ENCODE results near the gene OMD.
A peak's percentile ranks its signal among the peaks of the same experiment; 100 is the strongest.

OMD gene

DNA sequence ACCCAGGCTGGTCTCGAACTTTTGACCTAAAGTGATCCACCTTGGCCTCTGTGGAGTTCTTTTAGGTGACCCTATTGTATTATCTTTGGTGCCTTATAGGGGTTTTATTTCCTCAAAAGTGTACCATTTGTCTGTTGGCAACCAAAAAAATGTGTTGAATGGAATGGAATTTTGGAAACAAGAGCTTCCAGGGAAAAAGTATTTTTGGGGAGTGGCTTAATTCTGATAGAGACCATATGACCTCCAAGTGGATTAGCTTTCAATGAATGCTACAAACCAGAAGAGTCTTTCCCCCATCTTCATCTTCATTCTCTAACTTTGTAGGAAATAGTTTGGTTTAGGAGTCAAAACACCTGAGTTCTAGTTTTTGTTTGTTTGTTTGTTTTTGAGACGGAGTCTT, 16.5 kb downstream of the OMD start:
- Histone ChIP-seq H3K27ac (no peak overlapping the region), H3K27me3 (ENCODE audit: control insufficient read depth, insufficient read depth, low read length) (no peaks in the 10 kb centered on the region), H3K79me2 (no peaks in the 10 kb centered on the region), H3K9ac (no peak overlapping the region), H3K4me2 (ENCODE audit: low read length) (no peak overlapping the region), H3K4me3 (ENCODE audit: low read depth, low read length) (no peak overlapping the region), H3K36me3 (ENCODE audit: control insufficient read depth, insufficient read depth, low read length) (no peaks in the 10 kb centered on the region), H3K9me3 (ENCODE audit: control insufficient read depth, low read length) (no peaks in the 10 kb centered on the region), H2AFZ (no peak overlapping the region), H3K4me1 (no peaks in the 10 kb centered on the region)
- TF ChIP-seq, protein P1, sequence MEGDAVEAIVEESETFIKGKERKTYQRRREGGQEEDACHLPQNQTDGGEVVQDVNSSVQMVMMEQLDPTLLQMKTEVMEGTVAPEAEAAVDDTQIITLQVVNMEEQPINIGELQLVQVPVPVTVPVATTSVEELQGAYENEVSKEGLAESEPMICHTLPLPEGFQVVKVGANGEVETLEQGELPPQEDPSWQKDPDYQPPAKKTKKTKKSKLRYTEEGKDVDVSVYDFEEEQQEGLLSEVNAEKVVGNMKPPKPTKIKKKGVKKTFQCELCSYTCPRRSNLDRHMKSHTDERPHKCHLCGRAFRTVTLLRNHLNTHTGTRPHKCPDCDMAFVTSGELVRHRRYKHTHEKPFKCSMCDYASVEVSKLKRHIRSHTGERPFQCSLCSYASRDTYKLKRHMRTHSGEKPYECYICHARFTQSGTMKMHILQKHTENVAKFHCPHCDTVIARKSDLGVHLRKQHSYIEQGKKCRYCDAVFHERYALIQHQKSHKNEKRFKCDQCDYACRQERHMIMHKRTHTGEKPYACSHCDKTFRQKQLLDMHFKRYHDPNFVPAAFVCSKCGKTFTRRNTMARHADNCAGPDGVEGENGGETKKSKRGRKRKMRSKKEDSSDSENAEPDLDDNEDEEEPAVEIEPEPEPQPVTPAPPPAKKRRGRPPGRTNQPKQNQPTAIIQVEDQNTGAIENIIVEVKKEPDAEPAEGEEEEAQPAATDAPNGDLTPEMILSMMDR (IDR thresholded peaks at IDR 0.05) = no peak

DNA sequence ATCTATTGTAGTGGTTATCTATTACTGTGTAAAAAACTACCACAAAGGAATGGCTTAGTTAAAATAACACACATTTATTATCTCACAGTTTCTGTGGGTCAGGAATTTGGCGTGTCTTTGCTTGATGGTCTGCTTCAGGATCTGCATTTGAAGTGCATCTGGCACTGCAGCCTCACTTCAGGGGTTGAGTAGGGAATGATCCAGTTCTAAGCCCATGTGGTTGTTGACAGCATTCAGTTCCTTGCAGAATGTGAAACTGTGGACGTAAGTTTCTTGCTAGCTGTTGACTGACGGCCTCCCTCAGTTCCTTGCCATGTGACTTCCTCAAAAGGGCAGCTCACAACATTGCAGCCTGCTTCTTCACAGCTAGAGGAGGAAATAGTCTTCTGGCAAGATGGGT, 17.8 kb downstream of the OMD start:
- TF ChIP-seq, protein P1 (IDR thresholded peaks at IDR 0.05) = no peak
- no peaks in the 10 kb centered on the region for H3K9me3 ChIP-seq (ENCODE audit: control insufficient read depth, low read length)
- no peak overlapping the region for H3K4me3 ChIP-seq (ENCODE audit: low read depth, low read length)
- H3K27ac ChIP-seq = no peak overlapping the region
- no peaks in the 10 kb centered on the region for H3K4me1 ChIP-seq
- H3K4me2 ChIP-seq (ENCODE audit: low read length) = no peak overlapping the region
- H3K9ac ChIP-seq = no peak overlapping the region
- H2AFZ ChIP-seq = no peak overlapping the region
- H3K79me2 ChIP-seq = no peaks in the 10 kb centered on the region
- no peaks in the 10 kb centered on the region for H3K36me3 ChIP-seq (ENCODE audit: control insufficient read depth, insufficient read depth, low read length)
- H3K27me3 ChIP-seq (ENCODE audit: control insufficient read depth, insufficient read depth, low read length) = no peaks in the 10 kb centered on the region

GRCh38 chr9:92405818-92406217, 18.5 kb downstream of the OMD start:
- no peaks in the 10 kb centered on the region for H3K79me2 ChIP-seq
- H3K4me2 ChIP-seq (ENCODE audit: low read length) = no peak overlapping the region
- no peak overlapping the region for H3K9ac ChIP-seq
- H3K4me3 ChIP-seq (ENCODE audit: low read depth, low read length) = no peak overlapping the region
- H2AFZ ChIP-seq = no peak overlapping the region
- H3K27ac ChIP-seq = no peak overlapping the region
- no peaks in the 10 kb centered on the region for H3K9me3 ChIP-seq (ENCODE audit: control insufficient read depth, low read length)
- H3K27me3 ChIP-seq (ENCODE audit: control insufficient read depth, insufficient read depth, low read length) = no peaks in the 10 kb centered on the region
- TF ChIP-seq, protein P1 (IDR thresholded peaks at IDR 0.05) = no peak
- H3K36me3 ChIP-seq (ENCODE audit: control insufficient read depth, insufficient read depth, low read length) = no peaks in the 10 kb centered on the region
- no peaks in the 10 kb centered on the region for H3K4me1 ChIP-seq

DNA sequence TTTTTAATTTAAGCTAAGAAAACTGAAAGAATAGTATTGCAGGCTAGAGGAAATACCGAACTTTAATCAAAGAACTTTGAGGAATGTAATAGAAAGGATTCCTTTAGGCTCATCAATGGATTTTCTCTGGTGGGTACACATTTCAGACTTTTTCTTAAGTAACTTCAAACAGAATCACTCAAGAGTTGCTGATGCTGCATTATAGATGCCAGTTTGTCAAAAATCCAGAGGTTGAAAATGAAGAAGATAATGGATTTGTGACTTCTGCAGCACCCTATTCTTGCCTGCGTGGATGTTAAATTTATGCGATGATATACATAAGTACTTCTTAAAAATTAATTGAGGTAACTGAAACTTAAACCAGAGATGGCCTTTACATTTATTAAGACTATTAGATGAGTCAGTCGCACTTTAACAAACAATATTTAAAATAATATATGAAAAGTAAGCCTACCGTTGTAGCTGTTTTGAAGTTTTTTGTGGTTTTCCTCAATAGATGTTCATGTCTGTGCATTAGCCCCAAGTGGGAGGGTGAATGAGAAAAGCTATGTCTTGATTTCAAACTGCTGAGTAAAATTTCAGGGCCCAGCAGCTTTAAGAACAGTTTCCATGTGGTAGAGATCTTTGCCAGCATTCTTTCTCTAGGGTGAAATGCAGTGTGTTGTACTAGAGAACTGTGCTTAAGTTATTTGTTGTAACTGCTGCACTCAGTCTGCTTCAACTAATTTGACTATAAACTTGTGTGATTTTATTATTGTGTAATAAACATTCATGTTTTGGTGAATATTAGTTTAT, 20.0 kb downstream of the OMD start, which contains the start of gene OGN:
OGN (minus strand) TSS at position 537 of the 795 bp plus-strand sequence. CDS start 1,171 bp downstream, outside the sequence.
- Histone ChIP-seq H3K27ac (no peak within 1 kb of the TSS), H3K27me3 (ENCODE audit: control insufficient read depth, insufficient read depth, low read length) (no peaks in the 10 kb centered on the region), H3K36me3 (ENCODE audit: control insufficient read depth, insufficient read depth, low read length) (no peaks in the 10 kb centered on the region), H3K4me1 (no peaks in the 10 kb centered on the region), H2AFZ (peak within 1 kb of the TSS; percentile 11), H3K4me2 (ENCODE audit: low read length) (no peak within 1 kb of the TSS), H3K79me2 (no peaks in the 10 kb centered on the region), H3K4me3 (ENCODE audit: low read depth, low read length) (no peak within 1 kb of the TSS), H3K9ac (no peak within 1 kb of the TSS), H3K9me3 (ENCODE audit: control insufficient read depth, low read length) (no peaks in the 10 kb centered on the region)
- TF ChIP-seq, protein P1 (IDR thresholded peaks at IDR 0.05) = no peak
